GM12875 (cell line): ENCODE results near the gene CIITA.

ENCODE experiments used
- H3K4me3 ChIP-seq: one replicate; pipeline ENCODE4 v1.5.1; 2011; ENCODE audit warnings: low read depth, low read length, control low read depth
- CTCF ChIP-seq: IDR thresholded peaks from 2 replicates; pipeline ENCODE4 v1.5.1; 2011; ENCODE audit warnings: low read depth, mild to moderate bottlenecking, control low read depth, inconsistent platforms, low read length, moderate library complexity, borderline replicate concordance; ENCODE audit not compliant: insufficient read depth

The CIITA gene

GRCh38 chr16:10852286-10852685, 24.7 kb upstream of the CIITA start:
- H3K4me3 ChIP-seq, result no peak overlapping the region
- no peak for TF ChIP-seq CTCF

GRCh38 chr16:10852948-10853347, 24.1 kb upstream of the CIITA start:
- TF ChIP-seq CTCF, result no peak
- no peak overlapping the region for H3K4me3 ChIP-seq

GRCh38 chr16:10856042-10856441, 21.0 kb upstream of the CIITA start:
- H3K4me3 ChIP-seq, result no peak overlapping the region
- no peak for TF ChIP-seq CTCF

GRCh38 chr16:10858203-10858602, 18.8 kb upstream of the CIITA start:
- no peak overlapping the region for H3K4me3 ChIP-seq

GRCh38 chr16:10859020-10859419, 18.0 kb upstream of the CIITA start:
- TF ChIP-seq CTCF, result no peak

More at GRCh38 chr16:10858203-10858602, 18.8 kb upstream of the CIITA start:
- TF ChIP-seq CTCF, result no peak

GRCh38 chr16:10859658-10860057, 17.3 kb upstream of the CIITA start:
- TF ChIP-seq CTCF, result no peak
- H3K4me3 ChIP-seq, result no peak overlapping the region

More at GRCh38 chr16:10859020-10859419, 18.0 kb upstream of the CIITA start:
- no peak overlapping the region for H3K4me3 ChIP-seq

- no peak for TF ChIP-seq CTCF
These were observed 14.6 kb upstream of the CIITA start for GRCh38 chr16:10862438-10862837.

More at GRCh38 chr16:10862438-10862837, 14.6 kb upstream of the CIITA start:
- no peak overlapping the region for H3K4me3 ChIP-seq
